Stimulated activated naive B cell treated with anti-CD40 and anti-IgM and Interleukin-4, amounts not matched to agents 10 μg/mL and 1 μg/mL and 100 μg/mL, for 72 hours (primary cell): Measurements from ENCODE around the gene MAEA.

Source experiments
- ATAC-seq, 2 donors: fragments of 150-1000 bp; cut with Tn5 transposase; replicated peaks; 2 replicates each; pipeline ENCODE4 v1.10.0; 2021; ENCODE audit warnings: moderate library complexity in 1 of 2
- DNase-seq: peaks from one replicate; pipeline ENCODE4 v3.0.0; 2021
- H3K27ac Mint-ChIP-seq: one replicate; pipeline ENCODE4 v1.8.0; 2022; ENCODE audit warnings: mild to moderate bottlenecking, mixed read lengths
- H3K27me3 Mint-ChIP-seq, 2 donors: one replicate each; pipeline ENCODE4 v1.8.0; 2022; ENCODE audit warnings: mixed read lengths in 2 of 2
- H3K36me3 Mint-ChIP-seq, 2 donors: one replicate each; pipeline ENCODE4 v1.8.0; 2022; ENCODE audit warnings: mixed read lengths in 2 of 2, mild to moderate bottlenecking in 1 of 2
- H3K4me1 Mint-ChIP-seq, 2 donors: one replicate each; pipeline ENCODE4 v1.8.0; 2022; ENCODE audit warnings: mixed read lengths in 2 of 2, mild to moderate bottlenecking in 1 of 2
- H3K4me3 Mint-ChIP-seq, 2 donors: one replicate each; pipeline ENCODE4 v1.8.0; 2022; ENCODE audit warnings: mild to moderate bottlenecking in 2 of 2, mixed read lengths in 2 of 2, moderate library complexity in 1 of 2
- H3K9me3 Mint-ChIP-seq, 2 donors: one replicate each; pipeline ENCODE4 v1.8.0; 2022; ENCODE audit warnings: mixed read lengths in 2 of 2, mild to moderate bottlenecking in 1 of 2

The MAEA gene

GRCh38 chr4:1382776-1383727, 93.4 kb downstream of the MAEA start:
- no peak for ATAC-seq
- Mint-ChIP-seq H3K9me3 (peaks cover 0 to 2% of the 10 kb centered on the region in 2 donors), H3K36me3 (peaks cover 21 to 22% of the 10 kb centered on the region in 2 donors), H3K27ac (no peak overlapping the region), H3K4me1 (no peaks in the 10 kb centered on the region), H3K4me3 (no peak overlapping the region), H3K27me3 (no peaks in the 10 kb centered on the region)
- DNase-seq, result no peak

- Mint-ChIP-seq H3K4me1 (no peaks in the 10 kb centered on the region), H3K4me3 (no peak overlapping the region), H3K27me3 (no peaks in the 10 kb centered on the region), H3K36me3 (peaks cover 29 to 31% of the 10 kb centered on the region in 2 donors), H3K9me3 (peaks cover 7 to 8% of the 10 kb centered on the region in 2 donors), H3K27ac (no peak overlapping the region)
- no peak for DNase-seq
- no peak for ATAC-seq
Measured at GRCh38 chr4:1383728-1384591, 94.3 kb downstream of the MAEA start.

DNA sequence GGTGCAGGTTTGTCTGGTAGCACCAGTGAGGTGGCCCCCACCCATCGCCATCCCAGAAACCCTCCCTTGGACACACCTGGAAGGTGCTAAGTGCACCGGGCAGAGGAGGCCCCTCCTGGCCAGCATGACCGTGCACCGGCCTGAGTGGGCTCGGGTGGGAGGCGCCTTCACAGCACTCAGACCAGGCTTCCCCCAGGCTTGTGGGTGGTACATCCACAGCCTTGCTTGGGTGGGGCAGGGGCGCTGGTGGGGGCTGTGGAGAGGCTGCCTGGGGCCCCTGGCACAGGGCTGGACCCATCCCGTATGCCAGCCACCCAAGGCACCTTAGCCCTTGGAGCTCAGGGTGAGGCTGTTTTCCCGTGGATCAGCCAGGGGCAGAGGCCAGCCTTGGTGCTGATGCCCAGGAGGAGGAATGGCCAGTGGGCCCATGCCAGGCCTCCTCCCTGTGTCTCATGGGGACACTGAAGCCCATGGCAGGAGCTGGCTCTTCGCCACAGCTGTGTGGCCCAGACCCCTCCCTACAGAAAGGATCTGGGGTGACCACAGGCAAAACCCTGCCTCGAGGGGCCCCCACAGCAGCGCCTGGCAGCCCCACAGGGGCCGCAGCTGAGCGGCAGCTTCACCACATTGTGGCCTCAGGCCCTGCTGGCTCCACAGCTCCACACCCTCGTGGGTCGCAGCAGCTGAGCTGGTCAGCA, 95.1 kb downstream of the MAEA start:
- H3K4me1 Mint-ChIP-seq, result no peaks in the 10 kb centered on the region
- H3K4me3 Mint-ChIP-seq, result no peak overlapping the region
- DNase-seq (no peak), ATAC-seq (no peak)
- no peak overlapping the region for H3K27ac Mint-ChIP-seq
- H3K27me3 Mint-ChIP-seq, result no peaks in the 10 kb centered on the region
- peaks cover 34 to 36% of the 10 kb centered on the region in 2 donors for H3K36me3 Mint-ChIP-seq
- H3K9me3 Mint-ChIP-seq, result peaks cover 10% of the 10 kb centered on the region in 2 donors

GRCh38 chr4:1385373-1386340, 96.0 kb downstream of the MAEA start:
- DNase-seq, result no peak
- Mint-ChIP-seq H3K4me1 (no peaks in the 10 kb centered on the region), H3K27ac (no peak overlapping the region), H3K36me3 (peaks cover 34 to 40% of the 10 kb centered on the region in 2 donors), H3K4me3 (no peak overlapping the region), H3K9me3 (peaks cover 11 to 13% of the 10 kb centered on the region in 2 donors), H3K27me3 (no peaks in the 10 kb centered on the region)
- no peak for ATAC-seq
